DLD1 (cell line): ENCODE data around the gene UGT1A6.

Source experiments
- in situ Hi-C: cut with HindIII; loops from 2 replicates; pipeline ENCODE4 v1.10.0; 2017; ENCODE audit warnings: low sequenced_read_pairs

UGT1A6 gene

GRCh38 chr2:233799087-233799665 is 106.5 kb downstream of the UGT1A6 start:
- in situ Hi-C loops, result no loop called here

- in situ Hi-C loops, result no loop called here
Observed at GRCh38 chr2:233799716-233800115, 107.0 kb downstream of the UGT1A6 start.

DNA sequence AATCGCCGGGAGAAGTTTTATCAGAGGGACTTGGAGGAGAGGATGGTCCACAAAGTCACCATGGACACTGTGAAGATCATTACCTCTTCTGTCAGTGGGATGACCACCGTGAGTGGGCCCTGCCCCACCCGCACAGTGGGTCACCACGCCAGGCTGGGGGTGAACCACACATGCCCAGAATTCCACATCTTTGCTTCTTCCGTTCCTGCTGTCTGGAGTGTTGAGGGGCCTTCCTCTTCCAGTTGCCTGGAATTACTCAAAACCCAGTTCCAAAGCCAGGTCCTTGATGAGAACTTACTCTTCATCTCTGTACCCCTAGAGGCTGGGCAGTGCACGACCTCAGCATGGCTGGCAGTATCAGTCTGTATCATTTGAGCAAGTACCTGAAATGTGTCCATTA is 107.5 kb downstream of the UGT1A6 start:
- in situ Hi-C loops, result no loop called here

DNA sequence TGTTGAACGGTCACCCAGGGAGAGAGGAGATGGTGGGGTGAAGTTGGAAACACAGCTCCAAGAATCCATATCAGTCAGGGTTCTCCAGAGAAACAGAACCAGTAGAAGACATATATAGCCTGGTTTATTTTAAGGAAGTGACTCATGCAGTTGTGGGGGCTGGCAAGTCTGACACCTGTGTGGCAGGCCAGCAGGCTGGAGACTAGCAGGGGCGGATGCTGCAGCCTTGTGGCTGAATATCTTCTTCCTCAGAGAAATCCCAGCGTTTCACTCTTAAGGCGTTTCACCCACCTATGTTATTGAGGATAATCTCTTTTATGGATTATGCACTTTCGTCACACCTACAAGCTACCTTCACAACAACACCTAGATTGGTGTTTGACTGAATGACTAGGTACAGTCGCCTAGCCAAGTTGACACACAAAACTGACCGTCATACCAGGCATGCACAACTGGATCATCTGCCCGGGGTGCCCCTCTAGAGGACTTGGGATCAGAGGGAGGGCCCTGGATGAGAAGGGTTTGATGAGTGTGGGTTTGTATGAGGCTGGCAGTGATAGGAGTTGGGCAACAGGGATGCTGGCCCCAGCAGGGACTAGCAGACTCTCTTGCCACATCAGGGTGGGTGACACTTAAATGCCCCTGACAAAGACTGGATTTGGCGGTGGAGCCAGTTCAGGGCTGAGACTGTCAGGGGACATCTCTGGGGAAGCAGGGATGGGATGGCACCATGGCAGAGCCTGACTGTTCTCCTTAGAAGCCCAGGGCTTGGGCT is 108.9 kb downstream of the UGT1A6 start:
- in situ Hi-C loops, result no loop called here

GRCh38 chr2:233802132-233802815 is 109.6 kb downstream of the UGT1A6 start:
- in situ Hi-C loops, result no loop called here

- in situ Hi-C loops, result no loop called here
Observed at GRCh38 chr2:233803292-233803911, 110.7 kb downstream of the UGT1A6 start.

DNA sequence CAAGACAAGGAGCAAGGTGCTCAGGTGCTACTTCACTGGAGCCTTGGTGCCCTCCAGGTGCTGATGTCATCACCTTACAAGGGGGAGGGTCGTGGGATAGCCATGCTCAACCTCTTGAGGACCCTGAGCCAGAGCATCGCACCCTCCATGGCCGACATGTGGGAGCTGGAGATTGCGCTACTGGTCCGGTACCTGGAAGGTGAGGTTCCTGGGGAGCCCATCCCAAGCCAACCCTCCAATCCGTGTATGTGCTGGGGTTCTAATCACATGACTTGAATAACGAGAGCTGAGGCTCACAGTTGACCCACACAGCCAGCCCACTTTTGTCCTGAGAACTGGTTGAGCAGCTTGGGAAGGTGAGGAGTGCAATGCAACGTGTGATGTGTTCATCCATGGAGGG is 111.3 kb downstream of the UGT1A6 start:
- in situ Hi-C loops, result no loop called here

DNA sequence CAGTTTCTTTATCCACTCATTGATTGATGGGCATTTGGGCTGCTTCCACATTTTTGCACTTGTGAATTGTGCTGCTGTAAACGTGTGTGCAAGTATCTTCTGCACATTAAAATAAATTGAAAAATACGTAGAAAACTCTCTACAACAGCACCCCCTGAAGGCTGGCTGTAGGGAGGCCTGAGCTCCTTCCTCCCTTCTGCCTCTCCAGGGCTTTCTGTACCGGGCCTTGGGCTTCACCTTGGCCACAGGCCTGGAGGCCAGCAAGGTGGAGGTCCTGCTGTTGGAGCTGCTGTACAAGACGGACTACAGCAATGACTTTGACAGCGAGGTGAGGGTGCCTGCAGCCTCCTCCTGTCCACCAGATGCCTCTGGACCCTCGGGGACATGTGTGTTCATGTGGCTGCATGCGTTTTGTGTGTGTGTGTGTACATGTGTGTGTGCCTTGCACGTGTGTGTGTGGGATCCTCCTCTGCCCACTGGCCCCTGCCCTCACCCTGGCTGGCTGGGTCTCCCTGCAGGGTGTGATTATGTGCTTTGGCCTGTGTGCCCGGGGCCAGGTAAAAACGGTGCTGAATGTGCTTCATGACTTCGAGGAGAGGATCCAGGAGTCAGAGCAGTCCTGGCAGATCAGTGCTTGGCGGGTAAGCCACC is 114.7 kb downstream of the UGT1A6 start:
- in situ Hi-C loops, result no loop called here

- in situ Hi-C loops, result no loop called here
Observed at GRCh38 chr2:233807966-233808935, 115.6 kb downstream of the UGT1A6 start.

- in situ Hi-C loops, result no loop called here
Observed at GRCh38 chr2:233810385-233810784, 117.7 kb downstream of the UGT1A6 start.

GRCh38 chr2:233811087-233811486 is 118.4 kb downstream of the UGT1A6 start:
- in situ Hi-C loops, result no loop called here

DNA sequence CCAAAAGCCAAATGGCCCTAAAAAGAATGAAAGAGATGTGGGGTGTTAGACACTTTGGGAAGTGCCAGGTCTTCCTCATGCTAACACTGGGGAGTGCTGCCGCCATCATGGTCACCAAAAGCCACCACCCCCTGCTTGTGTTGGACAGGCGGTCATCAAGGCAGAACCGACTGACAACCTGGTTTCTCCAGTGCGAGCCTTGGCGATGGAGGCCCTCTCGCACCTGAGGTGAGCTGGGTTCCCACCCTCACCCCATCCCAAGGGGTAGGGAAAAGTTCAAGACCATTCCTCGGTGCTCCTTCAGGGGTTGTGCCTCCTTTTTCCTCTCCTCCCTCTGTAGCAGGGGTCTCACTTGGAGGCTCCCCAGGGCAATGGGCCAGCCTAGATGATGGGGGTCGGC is 119.0 kb downstream of the UGT1A6 start:
- in situ Hi-C loops, result no loop called here

- in situ Hi-C loops, result no loop called here
Observed at GRCh38 chr2:233813236-233814055, 120.8 kb downstream of the UGT1A6 start.

GRCh38 chr2:233814056-233814835 is 121.6 kb downstream of the UGT1A6 start:
- in situ Hi-C loops, result no loop called here

DNA sequence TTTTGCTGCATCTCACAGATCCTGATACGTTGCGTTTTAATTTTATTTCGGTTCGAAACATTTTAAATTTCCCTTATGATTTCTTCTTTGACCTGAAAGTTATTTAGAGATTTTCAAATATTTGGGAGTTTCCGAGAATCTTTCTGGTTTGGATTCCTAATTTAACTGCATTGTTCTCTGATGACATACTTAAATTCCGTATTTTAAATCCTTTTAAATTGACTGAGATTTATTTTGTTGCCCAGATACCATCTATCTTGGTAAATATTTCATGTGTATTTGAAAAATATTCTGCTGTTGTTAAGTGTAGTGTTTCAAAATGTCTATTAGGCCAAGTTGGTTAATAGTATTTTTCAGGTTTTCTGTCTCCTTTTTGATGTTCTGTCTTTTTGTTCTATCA is 123.2 kb downstream of the UGT1A6 start:
- in situ Hi-C loops, result no loop called here

GRCh38 chr2:233816334-233816733 is 123.6 kb downstream of the UGT1A6 start:
- in situ Hi-C loops, result no loop called here

- in situ Hi-C loops, result no loop called here
Observed at GRCh38 chr2:233816771-233817170, 124.1 kb downstream of the UGT1A6 start.

DNA sequence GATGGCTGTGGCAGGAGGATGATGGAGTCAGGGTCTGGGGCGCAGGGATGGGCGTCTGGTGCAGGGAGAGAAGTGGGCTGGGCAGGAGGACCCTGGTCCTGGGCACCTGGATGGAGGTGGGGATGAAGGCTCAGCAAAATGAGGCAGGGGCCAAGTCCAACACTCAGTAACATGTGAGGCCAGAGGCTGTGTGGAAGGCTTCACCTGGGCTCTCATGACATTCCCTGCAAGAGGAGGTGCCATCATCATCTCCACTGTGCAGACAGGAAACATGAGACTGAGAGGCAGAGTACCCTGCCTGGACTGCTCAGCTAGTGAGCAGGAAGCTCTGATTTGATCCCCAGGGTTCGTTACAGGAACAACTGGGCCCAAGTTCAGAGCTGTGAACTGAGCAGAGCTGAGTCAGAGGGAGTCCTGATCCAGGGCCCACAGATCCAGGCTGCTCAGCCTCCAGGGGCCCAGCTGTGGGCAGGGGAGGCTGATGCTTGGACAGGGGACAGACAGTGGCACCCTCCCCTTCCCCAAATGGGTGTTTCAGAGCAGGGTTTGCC is 124.7 kb downstream of the UGT1A6 start:
- in situ Hi-C loops, result no loop called here
